GM12874 (cell line): ENCODE data around the gene SKIDA1.

Experiments
- CTCF ChIP-seq: IDR thresholded peaks from 2 replicates; pipeline ENCODE4 v1.5.1; 2011; ENCODE audit warnings: low read depth, mild to moderate bottlenecking, control low read depth, low read length, moderate library complexity; ENCODE audit not compliant: insufficient read depth

Gene SKIDA1

DNA sequence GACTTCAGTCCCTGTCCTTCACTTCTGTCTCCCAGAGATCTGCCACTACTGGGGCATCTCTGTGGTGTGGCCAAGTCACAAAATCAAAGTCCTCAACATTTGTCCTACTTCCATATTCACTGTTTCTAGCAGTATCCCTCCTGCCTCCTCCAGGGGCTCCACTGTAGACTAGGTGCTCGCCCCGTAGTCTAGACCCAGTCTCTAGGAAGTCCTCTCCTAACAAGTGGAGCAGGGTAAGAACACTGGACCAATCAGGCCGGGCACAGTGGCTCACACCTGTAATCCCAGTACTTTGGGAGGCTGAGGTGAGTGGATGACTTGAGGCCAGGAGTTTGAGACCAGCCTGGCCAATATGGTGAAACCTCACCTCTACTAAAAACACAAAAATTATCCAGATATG lies 57.4 kb downstream of the SKIDA1 start:
- TF ChIP-seq CTCF, result no peak

- TF ChIP-seq CTCF, result no peak
Observed at GRCh38 chr10:21467633-21468032, 57.8 kb downstream of the SKIDA1 start.

DNA sequence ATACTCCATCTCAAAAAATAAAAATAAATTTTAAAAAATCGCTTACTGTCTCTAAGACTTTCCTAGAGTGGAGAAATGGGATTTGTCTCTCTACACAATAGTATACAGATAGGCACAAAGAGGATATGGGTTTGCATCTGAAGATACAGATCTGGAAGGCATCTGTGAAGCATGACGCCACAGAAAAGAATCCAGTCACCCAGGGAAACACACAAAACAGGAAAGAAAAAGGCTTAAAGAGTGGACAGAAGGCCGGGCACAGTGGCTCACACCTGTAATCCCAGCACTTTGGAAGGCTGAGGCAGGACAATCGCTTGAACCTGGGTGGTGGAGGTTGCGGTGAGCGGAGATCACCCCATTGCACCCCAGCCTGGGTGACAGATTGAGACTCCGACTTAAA lies 61.3 kb downstream of the SKIDA1 start:
- TF ChIP-seq CTCF, result no peak
